SK-N-MC (cell line): Measurements from ENCODE around the gene ZNF267.
"Not testable (repeated sequence)": the region's sequence is repeated elsewhere in the genome, so short reads cannot be mapped to it uniquely, and the experiment has no call there.

Experiments used
- DNase-seq: peaks from one replicate; pipeline ENCODE4 v3.0.0-alpha.2; 2011; ENCODE audit warnings: low read depth, low spot score
- H3K27ac ChIP-seq: fragments of 200-600 bp; sonication (generic); 2 replicates; pipeline ENCODE4 v1.5.1; 2016; ENCODE audit warnings: mixed run types
- H3K36me3 ChIP-seq: fragments of 200-600 bp; sonication (generic); 2 replicates; pipeline ENCODE4 v1.6.1; 2017; ENCODE audit warnings: antibody characterized with exemption, low read length, mixed read lengths; ENCODE audit not compliant: insufficient read depth
- H3K4me3 ChIP-seq: fragments of 200-600 bp; sonication (generic); 2 replicates; pipeline ENCODE4 v1.5.1; 2016
- H3K9ac ChIP-seq: fragments of 200-600 bp; sonication (generic); 2 replicates; pipeline ENCODE4 v1.8.0; 2017; ENCODE audit warnings: mixed run types, mixed read lengths; ENCODE audit not compliant: insufficient read length
- H3K9me3 ChIP-seq: fragments of 200-600 bp; sonication (generic); 2 replicates; pipeline ENCODE4 v1.6.1; 2017; ENCODE audit warnings: low read depth, mild to moderate bottlenecking, antibody characterized with exemption, low read length, moderate library complexity, mixed read lengths
- EZH2 ChIP-seq: fragments of 200-600 bp; sonication (generic); IDR thresholded peaks from one replicate; pipeline ENCODE4 v1.6.1; 2017; ENCODE audit warnings: antibody characterized with exemption
- FOXP2 ChIP-seq: optimal IDR thresholded peaks from 2 replicates; pipeline ENCODE3; 2011; ENCODE audit warnings: mild to moderate bottlenecking, moderate library complexity; ENCODE audit not compliant: insufficient read depth; ENCODE audit errors: extremely low read length, control extremely low read depth
- POLR2AphosphoS5 ChIP-seq: IDR thresholded peaks from 2 replicates; pipeline ENCODE4 v1.6.1; 2012; ENCODE audit warnings: mild to moderate bottlenecking, low read depth, low read length, borderline replicate concordance

Gene ZNF267

GRCh38 chr16:31873556-31874365 is at the start of gene ZNF267:
Gene ZNF267 (plus strand): TSS chr16:31873807. CDS start chr16:31873967, 160 bp downstream.
- H3K36me3 ChIP-seq, result peaks cover 35% of the 10 kb centered on the region
- peak; percentile 53 for DNase-seq
- peak within 1 kb of the TSS; percentile 89 for H3K27ac ChIP-seq
- H3K4me3 ChIP-seq, result peak within 1 kb of the TSS; percentile 99
- TF ChIP-seq FOXP2 (no peak), POLR2AphosphoS5 (peak; percentile 92)
- H3K9ac ChIP-seq, result peak within 1 kb of the TSS; percentile 97
- H3K9me3 ChIP-seq, result no peaks in the 10 kb centered on the region

- Histone ChIP-seq H3K9ac (no peak overlapping the region), H3K9me3 (no peaks in the 10 kb centered on the region)
- TF ChIP-seq EZH2 (no peak), FOXP2 (no peak), POLR2AphosphoS5 (no peak)
Observed at GRCh38 chr16:31833047-31833446, 40.6 kb upstream of the ZNF267 start.

GRCh38 chr16:31836396-31836795 is 37.2 kb upstream of the ZNF267 start:
- H3K9me3 ChIP-seq, DNase-seq, H3K27ac ChIP-seq, H3K36me3 ChIP-seq, H3K4me3 ChIP-seq, H3K9ac ChIP-seq: not testable (repeated sequence)

More at GRCh38 chr16:31833047-31833446, 40.6 kb upstream of the ZNF267 start:
- Histone ChIP-seq H3K27ac (no peak overlapping the region), H3K4me3 (no peak overlapping the region), H3K36me3 (no peaks in the 10 kb centered on the region)
- no peak for DNase-seq

GRCh38 chr16:31842864-31843263 is 30.7 kb upstream of the ZNF267 start:
- H3K36me3 ChIP-seq, result no peaks in the 10 kb centered on the region

GRCh38 chr16:31848572-31848971 is 25.0 kb upstream of the ZNF267 start:
- not testable (repeated sequence) for H3K4me3 ChIP-seq, H3K27ac ChIP-seq, H3K9me3 ChIP-seq, DNase-seq, H3K9ac ChIP-seq, H3K36me3 ChIP-seq

More at GRCh38 chr16:31842864-31843263, 30.7 kb upstream of the ZNF267 start:
- TF ChIP-seq POLR2AphosphoS5, result no peak
- TF ChIP-seq EZH2, result no peak
- no peak for TF ChIP-seq FOXP2
- no peaks in the 10 kb centered on the region for H3K9me3 ChIP-seq
- H3K27ac ChIP-seq, result no peak overlapping the region
- DNase-seq, result no peak
- no peak overlapping the region for H3K4me3 ChIP-seq
- no peak overlapping the region for H3K9ac ChIP-seq

GRCh38 chr16:31853291-31853690 is 20.3 kb upstream of the ZNF267 start:
- no peak for DNase-seq
- H3K36me3 ChIP-seq, result no peaks in the 10 kb centered on the region
- no peak overlapping the region for H3K4me3 ChIP-seq
- TF ChIP-seq EZH2 (no peak), POLR2AphosphoS5 (no peak), FOXP2 (no peak)
- H3K27ac ChIP-seq, result no peak overlapping the region
- H3K9me3 ChIP-seq, result peaks cover 7% of the 10 kb centered on the region
- H3K9ac ChIP-seq, result no peak overlapping the region

- no peak overlapping the region for H3K9ac ChIP-seq
- no peaks in the 10 kb centered on the region for H3K9me3 ChIP-seq
- no peak overlapping the region for H3K4me3 ChIP-seq
- H3K27ac ChIP-seq, result no peak overlapping the region
- no peaks in the 10 kb centered on the region for H3K36me3 ChIP-seq
- DNase-seq, result no peak
- TF ChIP-seq POLR2AphosphoS5, result no peak
- no peak for TF ChIP-seq EZH2
- TF ChIP-seq FOXP2, result no peak
Observed at GRCh38 chr16:31860508-31860907, 13.1 kb upstream of the ZNF267 start.

- DNase-seq, result no peak
- no peaks in the 10 kb centered on the region for H3K9me3 ChIP-seq
- no peaks in the 10 kb centered on the region for H3K36me3 ChIP-seq
- no peak for TF ChIP-seq FOXP2
- TF ChIP-seq POLR2AphosphoS5, result no peak
- TF ChIP-seq EZH2, result no peak
- no peak overlapping the region for H3K4me3 ChIP-seq
- H3K27ac ChIP-seq, result no peak overlapping the region
- H3K9ac ChIP-seq, result no peak overlapping the region
Observed at GRCh38 chr16:31861455-31861854, 12.2 kb upstream of the ZNF267 start.

- no peak for TF ChIP-seq POLR2AphosphoS5
- TF ChIP-seq FOXP2, result no peak
- TF ChIP-seq EZH2, result no peak
- DNase-seq, result no peak
- Histone ChIP-seq H3K27ac (no peak overlapping the region), H3K36me3 (no peaks in the 10 kb centered on the region), H3K9me3 (no peaks in the 10 kb centered on the region), H3K4me3 (no peak overlapping the region), H3K9ac (no peak overlapping the region)
Observed at GRCh38 chr16:31862761-31863160, 10.8 kb upstream of the ZNF267 start.
